ENCODE data around the gene SHANK3. TPM values are rescaled to one million over a fixed set of nuclear protein-coding genes. Genes with fewer than 3 reads are reported as not detected.

Gene SHANK3
- total RNA-seq: 36.4 and 54.3 TPM in 2 replicates

DNA sequence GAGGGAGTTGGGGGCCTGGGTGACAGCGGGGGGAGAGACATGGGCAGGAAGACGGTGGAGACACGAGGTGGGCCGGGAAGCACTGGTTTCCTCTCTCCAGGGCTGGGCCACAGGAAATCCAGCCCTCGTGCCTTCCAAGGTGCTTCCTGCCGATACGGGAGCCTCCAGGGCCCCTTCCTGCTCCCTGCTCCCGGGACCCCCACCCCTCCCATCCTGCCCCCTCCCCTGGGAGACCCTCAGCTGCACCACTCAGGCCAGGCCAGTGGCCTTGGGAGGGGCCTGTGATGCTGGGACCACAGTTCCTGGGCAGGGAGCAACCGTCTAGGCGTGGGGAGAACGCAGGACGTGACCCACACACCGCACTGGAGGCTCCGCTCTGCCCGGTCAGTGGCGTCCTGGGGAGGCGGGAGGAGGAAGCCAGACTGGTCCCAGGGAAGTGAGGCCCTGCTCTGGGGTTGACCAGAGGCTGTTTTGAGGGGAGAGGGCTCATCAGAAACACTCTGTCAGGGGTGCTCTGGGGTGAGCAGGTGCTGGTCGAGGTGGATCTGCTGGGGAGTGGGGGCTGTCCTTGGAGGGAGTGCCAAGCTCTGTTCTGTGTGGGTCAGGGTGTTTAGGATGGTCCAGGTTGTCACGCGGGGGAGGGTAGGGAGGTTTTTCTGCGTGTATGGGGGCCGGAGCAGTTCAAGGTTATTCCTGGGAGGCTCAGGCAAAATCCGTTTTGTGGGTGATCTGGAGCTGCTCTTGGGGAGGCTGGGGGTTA lies at the start of gene SHANK3:
TSS of gene SHANK3 (plus strand) at position 353 of the 760 bp plus-strand sequence.

DNA sequence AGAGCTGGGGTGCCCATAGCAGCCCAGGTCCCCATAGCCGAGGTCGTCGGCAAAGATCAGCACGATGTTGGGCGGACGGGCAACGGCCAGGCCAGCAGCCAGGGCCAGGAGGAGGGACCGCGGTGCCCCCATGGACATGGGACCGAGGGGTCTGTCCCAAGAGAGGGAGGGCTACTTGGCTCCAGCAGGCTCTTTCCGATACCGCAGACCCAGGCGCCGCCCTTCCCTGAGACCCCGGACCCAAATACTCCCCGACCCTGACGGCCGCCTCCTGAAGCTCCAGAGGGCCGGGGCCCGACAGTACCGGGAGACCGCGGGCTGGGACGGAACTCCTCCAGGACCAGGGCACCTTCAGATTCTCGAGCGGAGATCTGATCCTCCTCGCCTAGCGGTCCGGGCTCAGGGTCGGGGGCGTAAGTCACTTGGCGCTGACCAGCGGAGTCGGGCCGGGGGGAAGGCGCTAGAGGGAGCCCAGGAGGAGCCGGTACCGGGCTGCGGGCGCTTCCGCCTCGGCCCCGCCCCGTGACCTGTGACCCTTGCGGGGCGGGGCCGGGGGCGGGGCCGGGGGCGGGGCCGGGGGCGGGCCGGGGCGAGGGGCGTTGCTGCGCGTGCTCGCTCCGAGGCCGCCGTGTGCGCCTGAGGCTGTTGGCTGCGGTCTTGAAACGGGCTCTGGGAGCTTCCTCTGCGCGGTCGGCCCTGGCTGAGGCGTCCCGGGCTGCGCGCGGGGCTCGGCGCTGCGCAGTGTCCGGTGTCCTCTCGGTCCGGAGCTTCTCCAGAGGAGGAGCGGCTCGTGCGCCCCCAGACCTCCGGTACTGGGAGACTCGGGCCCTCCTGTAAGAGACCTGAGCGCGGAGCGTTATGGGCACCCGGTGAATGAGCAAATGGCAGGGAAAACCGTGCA lies 44.7 kb upstream of the SHANK3 start, which contains the start of gene ARSA:
TSS of gene ARSA (minus strand) at position 511 of the 901 bp plus-strand sequence. CDS start at position 138, 373 bp downstream.

Small RNAs within 50 kb of the gene (small RNA-seq; reads per million reads assigned to genes)
- gene RF00019 (not detected), gene RNU6-409P (not detected)

Other genes with a start within 250 kb of the SHANK3 start
- gene SBF1, start 197.8 kb upstream of the SHANK3 start, total RNA-seq: 47.6 and 55.6 TPM in 2 replicates
- gene ADM2, start 191.3 kb upstream of the SHANK3 start, total RNA-seq: 0.36 and 0.40 TPM in 2 replicates
- gene MIOX, start 186.0 kb upstream of the SHANK3 start, total RNA-seq: not detected in 2 replicates
- gene LMF2, start 165.1 kb upstream of the SHANK3 start, total RNA-seq: 31.5 and 40.1 TPM in 2 replicates
- 33.2 and 40.8 TPM in 2 replicates for gene NCAPH2, start 164.6 kb upstream of the SHANK3 start, total RNA-seq
- 2.0 and 2.4 TPM in 2 replicates for gene SCO2, start 147.2 kb upstream of the SHANK3 start, total RNA-seq
- gene TYMP, start 142.8 kb upstream of the SHANK3 start, total RNA-seq: 4.4 and 6.0 TPM in 2 replicates
- not detected in 2 replicates for gene KLHDC7B, start 126.9 kb upstream of the SHANK3 start, total RNA-seq
- gene SYCE3, start 109.9 kb upstream of the SHANK3 start, total RNA-seq: not detected in 2 replicates
- 1.6 and 2.1 TPM in 2 replicates for gene CPT1B, start 94.4 kb upstream of the SHANK3 start, total RNA-seq
- 21.1 and 30.4 TPM in 2 replicates for gene CHKB, start 90.0 kb upstream of the SHANK3 start, total RNA-seq
- 0.13 and 0.14 TPM in 2 replicates for gene MAPK8IP2, start 72.0 kb upstream of the SHANK3 start, total RNA-seq
- 14.8 and 18.7 TPM in 2 replicates for gene ARSA, start 44.7 kb upstream of the SHANK3 start, total RNA-seq
- gene ACR, start 65.4 kb downstream of the SHANK3 start, total RNA-seq: 0.80 and 0.93 TPM in 2 replicates
- gene RABL2B, start 110.8 kb downstream of the SHANK3 start, total RNA-seq: 10.6 and 12.2 TPM in 2 replicates